Prostate gland (tissue), 2 donors: ENCODE data around the gene PIP5K1B.
"Not testable (repeated sequence)": the region's sequence is repeated elsewhere in the genome, so short reads cannot be mapped to it uniquely, and the experiment has no call there.

Source experiments
- CTCF ChIP-seq, 4 experiments: fragments of 200-600 bp in 2 of 4; fragments of 450-650 bp in 2 of 4; sonication (generic) in 2 of 4; IDR thresholded peaks; 1 replicate in 3 of 4; 2 replicates in 1 of 4; pipeline ENCODE4 v1.5.1; 2016 to 2019; ENCODE audit warnings: antibody characterized with exemption in 4 of 4, mild to moderate bottlenecking in 2 of 4, moderate library complexity in 2 of 4
- POLR2A ChIP-seq: fragments of 450-650 bp; IDR thresholded peaks from one replicate; pipeline ENCODE4 v1.6.1; 2016; ENCODE audit warnings: antibody characterized with exemption, mild to moderate bottlenecking

- TF ChIP-seq CTCF (IDR thresholded peaks at IDR 0.05); POLR2A: not testable (repeated sequence)
Measured at GRCh38 chr9:68986949-68987348, 281.9 kb downstream of the PIP5K1B start.
